Stimulated activated CD8-positive, alpha-beta memory T cell treated with anti-CD3 and anti-CD28 coated beads, Interleukin-4, amount 100 ng/mL, for 48 hours (primary cell): ENCODE measurements around the gene DNMBP.
"Not testable (repeated sequence)": the region's sequence is repeated elsewhere in the genome, so short reads cannot be mapped to it uniquely, and the experiment has no call there.

Source experiments
- DNase-seq: peaks from one replicate; pipeline ENCODE4 v3.0.0-alpha.2; 2020

Gene DNMBP

DNA sequence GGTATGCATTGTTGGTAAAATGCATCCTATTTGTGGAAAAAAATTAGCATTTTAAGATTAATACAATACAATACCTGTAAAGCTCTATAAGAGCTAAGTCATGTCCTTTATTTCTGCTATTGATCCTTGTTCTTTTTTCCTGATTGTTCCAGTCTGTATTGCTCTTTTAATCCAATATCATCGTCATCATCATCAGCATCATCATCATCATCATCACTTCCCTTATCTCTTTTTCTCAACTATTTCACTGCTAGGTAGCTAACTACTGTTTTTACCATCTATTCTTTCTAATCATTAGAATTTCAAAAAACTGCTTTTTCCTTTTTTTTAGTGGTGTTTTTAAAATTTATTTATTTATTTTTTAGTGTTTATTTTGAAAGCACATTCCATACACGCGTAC, 156.1 kb downstream of the DNMBP start:
- no peak for DNase-seq

DNA sequence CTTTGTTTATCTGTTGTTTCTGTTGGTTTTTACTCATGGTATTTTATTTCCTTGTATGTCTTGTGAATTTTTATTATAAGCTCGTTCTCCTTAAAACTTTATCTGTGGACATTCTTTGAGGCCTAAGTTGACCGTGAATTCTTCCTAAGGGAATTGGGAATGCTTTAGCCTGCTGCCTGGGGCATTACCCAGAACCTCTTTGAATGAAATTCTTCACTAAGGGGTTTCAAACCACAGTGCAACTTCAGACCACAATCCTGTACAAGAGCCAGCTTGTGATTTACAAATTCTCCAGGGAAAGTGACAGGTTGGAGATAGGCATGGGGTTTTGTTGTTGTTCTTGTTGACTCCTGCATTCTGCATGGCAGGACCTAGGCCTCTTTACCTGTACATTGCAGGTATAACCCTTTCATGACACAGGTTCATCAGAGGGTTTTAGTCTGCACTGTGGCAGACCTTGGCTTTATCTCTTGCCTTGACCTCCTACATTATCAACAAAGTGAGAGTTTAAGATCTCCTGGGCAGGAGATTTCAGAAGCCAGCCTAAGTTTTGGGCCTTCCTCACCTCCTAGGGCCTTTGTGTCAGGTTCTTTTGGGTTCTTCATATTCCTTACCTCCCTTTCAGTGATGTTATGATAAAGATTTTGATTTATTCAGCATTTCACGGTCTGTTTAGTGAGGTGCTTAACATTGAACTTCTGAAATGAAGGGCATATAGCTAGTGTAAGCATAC, 157.1 kb downstream of the DNMBP start:
- DNase-seq = no peak

DNA sequence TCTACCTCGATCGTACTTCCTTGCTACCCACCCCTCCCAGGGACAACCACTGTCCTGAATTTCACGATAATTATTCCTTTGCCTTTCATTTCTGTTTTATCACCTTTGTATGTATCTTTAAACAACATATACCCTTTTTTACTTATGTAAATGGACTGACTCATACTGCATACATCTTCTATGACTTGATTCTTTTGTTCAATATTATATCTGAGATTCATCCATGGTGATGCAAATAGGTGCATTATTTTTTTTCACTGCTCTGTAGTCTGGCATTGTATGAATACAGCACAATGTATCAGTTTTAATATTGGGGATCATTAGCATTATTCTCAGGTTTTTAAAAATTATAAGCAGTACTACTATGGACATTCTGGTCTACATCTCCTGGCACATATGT, 157.9 kb downstream of the DNMBP start:
- DNase-seq = no peak

DNA sequence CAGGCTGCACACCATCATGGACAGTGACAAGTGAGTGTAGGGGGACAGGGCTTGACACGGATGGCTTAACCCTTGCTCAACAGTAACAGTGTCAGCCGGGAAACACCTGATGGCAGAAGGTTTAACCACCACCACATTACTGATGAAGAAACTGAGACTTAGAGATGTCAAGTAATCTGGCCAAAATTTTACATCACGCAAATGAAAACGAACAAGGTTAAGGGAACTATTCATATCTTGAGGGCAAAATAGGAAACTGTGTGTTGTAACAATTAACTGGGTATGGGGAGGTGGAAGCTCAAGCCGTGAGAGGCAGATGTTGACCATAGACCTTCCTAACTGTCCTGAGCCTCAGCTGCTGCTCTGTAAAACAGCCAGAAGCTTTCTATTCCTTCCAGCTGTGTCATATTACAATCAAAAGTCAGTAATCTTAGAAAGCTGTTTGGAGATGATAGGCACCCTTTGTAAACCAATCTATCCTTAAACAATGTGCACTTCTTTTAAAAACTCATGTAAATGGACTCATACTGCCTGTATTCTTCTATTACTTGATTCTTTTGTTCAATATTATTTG, 158.9 kb downstream of the DNMBP start:
- no peak for DNase-seq

DNA sequence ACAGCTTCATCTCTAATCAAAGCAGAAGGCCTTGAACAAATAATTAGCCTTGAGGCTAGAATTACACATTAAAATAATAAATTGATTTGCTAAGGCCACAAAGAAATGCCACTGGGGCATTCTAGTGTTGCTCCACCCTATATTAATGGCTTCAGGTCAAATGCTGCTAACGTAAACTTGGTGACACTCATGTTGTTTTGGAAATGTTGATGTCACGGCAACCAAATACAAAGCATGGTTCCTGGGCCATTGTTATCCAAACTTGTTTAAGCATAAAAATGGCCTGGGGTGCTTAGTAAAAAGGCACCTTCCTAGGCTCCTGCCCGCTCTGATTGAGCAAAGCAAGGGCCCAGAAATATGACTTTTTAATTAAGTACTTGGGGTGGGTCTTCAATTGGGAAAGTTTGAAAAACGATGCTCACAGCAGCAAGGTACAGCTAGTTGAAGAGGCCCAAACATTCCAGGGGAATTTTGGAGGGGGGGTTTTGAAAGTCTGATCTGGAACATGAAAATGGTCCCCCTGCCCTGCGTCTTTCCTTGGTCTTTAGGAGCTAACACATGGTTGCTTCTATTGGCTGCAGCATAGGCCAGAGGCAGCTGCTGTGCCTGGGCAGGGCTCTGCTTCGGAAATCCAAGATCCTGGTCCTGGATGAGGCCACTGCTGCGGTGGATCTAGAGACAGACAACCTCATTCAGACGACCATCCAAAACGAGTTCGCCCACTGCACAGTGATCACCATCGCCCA, 159.6 kb downstream of the DNMBP start:
- no peak for DNase-seq

DNA sequence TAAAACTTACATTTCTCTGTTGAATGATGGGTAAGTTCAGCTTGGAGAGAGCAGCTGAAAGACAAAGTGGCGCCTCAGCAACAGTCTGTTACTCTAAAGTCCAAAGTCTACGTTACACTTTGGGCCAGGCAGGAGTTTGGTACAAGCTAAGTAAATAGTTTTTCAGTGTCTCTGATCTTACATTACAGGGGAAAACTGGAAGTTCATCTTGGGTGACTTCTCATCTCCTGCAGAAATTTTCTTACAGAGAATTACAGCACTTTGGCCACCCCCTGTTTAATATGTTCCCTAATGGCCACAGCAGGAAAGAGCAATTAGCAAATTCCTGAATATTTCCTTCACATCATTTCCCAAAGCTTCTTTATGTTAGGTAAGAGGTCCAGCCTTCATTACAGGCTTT, 160.2 kb downstream of the DNMBP start:
- no peak for DNase-seq

DNA sequence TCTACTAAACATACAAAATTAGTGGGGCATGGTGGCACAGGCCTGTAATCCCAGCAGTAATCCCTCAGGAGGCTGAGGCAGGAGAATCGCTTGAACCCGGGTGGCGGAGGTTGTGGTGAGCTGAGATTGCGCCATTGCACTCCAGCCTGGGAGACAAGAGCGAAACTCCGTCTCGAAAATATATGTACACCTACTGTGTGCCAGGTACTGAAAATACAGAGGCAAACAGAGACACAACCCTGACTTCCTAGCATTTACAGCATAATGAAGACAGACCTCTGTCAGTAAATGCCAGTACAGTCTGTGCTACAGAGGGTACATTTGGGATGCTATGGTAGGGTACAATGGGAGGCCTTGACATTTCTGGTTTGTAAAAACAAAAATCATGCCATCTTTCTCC, 160.7 kb downstream of the DNMBP start:
- no peak for DNase-seq

DNA sequence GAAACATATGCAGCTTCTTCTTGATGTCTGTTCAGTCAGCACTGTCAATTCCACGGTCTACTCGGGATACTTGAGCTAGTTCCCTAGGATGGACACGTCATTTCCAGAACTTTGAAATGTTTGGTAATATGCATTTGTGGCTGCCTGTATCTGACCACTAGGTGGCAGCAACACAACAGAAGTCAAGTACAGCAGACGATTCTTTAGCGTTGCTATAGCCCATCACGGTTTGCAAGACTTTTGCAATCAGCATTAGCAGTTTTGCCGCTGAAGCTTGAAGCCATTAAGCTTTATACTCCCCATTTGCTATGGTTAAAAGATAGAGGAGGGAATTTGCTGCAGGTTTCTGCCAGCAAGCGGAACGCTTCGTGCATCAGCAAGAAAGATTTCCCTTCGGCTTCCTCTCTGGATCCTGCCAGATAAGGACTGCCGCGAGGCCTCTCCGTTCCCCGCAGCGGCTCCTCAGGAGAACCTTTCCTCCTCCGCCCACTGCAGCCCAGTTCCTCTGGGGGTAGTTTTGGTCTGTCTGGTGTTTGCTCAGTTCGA, 163.8 kb downstream of the DNMBP start:
- DNase-seq = peak; percentile 71

DNA sequence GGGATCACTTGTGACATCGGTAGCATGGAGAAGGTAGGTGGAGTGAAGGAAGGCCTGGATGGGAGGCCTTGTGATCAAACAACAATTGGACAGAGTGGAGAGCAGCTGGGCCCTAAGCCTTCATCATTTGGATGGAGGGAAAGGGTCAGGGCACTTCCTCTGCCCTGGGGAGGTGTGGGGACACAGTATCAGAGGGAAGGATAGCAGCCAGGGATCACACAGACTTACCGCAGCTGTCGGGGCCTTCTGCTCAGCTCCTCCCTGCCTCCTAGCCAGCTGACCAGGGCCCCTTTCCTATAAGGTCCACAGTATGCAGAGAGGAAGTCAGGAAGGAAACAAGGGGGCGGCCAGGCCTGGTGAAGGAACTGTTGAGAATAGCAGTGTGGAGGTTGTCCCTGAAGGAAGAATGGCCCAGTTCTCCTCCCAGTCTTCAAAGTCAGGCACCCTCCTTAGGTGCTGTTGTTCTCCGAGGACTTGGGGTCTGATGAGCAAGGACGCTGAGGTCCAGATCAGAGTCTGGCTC, 165.3 kb downstream of the DNMBP start:
- no peak for DNase-seq

DNA sequence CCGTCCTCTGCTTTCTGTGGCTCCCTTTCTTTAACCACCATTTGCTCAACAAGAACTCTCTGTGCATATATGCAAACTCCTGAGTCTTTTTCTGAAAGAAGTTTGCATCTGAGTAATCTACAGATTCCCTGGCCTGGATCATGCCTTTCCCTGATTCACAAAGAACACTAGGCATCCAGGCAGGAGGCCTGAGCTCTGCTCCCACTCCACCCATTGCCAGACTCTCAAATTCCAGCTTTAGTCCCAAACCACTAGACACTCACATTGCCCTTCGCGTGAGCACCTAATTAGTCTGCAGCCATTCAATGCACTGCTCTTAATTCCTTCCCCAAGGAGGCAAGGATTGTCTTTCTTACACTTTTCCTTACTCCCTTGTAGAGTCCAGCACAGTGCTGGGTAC, 166.4 kb downstream of the DNMBP start:
- no peak for DNase-seq

DNA sequence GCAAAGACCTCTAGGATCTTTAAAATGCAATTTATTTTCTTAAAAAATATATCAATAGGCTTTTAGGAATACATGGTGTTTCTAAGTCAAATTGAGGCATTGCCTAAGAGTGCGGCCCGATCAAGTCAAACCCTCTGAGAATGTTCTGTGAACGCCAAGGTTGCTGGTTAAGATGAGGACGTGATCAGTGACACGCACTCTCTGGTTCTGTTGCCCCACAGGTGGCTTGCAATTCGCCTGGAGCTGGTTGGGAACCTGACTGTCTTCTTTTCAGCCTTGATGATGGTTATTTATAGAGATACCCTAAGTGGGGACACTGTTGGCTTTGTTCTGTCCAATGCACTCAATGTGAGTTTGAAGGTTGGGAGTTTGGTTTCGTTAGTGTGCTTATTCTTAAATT, 168.0 kb downstream of the DNMBP start:
- DNase-seq = no peak

DNA sequence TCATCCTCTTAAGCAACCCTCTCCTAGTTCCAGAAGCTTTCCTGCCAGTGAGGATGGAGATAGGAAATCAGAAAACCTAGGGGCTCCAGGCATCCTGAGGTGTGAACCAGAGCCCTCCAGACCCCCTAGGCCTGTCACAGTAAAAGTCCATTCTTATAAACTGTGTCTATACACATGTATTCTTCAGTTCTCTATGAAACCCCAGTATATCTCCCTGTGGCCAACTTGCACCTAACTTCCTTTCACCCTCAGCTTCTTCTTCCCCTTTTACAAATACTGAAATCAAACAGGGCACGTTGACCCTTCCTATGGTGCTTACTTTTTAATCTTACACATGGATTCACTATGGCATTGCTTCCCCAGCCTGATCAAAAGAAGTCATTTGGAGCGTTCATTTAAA, 168.9 kb downstream of the DNMBP start:
- DNase-seq = not testable (repeated sequence)

DNA sequence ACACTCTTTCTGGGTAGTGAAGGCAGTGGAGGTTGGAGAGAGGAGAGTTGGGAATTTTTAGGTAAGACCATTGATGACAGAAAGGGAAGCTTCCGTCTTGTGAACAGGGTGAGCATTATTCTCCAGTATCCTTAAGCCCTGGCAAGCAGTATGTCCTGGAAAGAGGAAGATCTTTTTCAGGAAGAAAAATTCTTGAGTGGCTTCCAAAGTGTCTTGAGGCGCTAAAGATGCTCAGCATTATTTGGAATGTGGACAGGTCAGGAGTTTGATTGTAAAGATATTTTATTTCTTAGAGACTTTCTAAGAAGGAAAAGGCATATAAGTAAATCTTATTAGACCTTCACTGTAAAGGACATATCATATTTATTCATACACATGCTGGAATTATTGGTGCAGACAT, 173.0 kb downstream of the DNMBP start:
- no peak for DNase-seq

DNA sequence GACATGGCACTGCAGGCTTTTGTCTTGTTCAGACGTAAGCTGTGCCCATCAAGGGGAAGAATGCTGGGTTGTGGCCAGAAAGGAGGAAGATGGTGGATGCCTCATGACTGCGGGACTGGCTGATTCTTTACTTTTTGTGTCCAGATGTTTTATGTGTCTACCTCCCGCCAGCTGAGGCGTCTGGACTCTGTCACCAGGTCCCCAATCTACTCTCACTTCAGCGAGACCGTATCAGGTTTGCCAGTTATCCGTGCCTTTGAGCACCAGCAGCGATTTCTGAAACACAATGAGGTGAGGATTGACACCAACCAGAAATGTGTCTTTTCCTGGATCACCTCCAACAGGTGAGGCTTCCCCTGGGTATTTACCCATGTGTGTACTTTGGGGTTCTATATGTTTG, 173.8 kb downstream of the DNMBP start:
- no peak for DNase-seq

DNA sequence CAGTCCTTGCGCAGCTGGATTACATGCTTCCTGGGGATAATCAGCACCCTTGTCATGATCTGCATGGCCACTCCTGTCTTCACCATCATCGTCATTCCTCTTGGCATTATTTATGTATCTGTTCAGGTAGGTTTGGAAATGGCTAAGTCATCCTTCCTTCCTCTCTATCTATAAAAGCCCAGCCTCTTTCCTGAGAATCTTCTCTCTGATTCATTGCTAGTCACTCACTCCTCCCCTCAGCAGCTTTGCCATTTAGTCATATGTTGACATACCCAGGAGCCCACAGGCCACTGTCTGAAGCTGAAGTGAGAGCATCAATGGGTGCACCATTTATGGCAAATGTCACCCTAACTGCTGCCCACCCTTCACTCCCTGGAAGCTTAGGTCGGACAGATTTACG, 175.3 kb downstream of the DNMBP start:
- DNase-seq = no peak

DNA sequence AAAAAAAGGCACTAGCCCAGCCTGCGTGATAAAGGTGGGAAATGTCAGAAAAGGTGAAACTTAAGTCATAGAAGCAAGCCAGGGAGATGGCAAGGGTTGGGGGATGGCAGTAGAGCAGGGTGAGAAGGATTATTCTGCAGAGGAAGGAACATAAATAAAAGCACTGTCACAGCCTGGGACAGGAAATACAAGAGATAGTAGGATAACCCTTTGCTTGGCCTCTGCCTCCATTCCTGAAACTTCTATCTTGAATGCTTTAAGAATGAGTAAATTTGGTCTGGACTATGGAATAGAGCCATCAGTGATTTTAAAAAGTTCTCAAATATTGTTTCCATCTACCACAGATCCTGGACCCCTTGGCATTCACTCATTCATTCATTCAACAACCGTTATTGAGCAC, 177.3 kb downstream of the DNMBP start:
- DNase-seq = no peak

DNA sequence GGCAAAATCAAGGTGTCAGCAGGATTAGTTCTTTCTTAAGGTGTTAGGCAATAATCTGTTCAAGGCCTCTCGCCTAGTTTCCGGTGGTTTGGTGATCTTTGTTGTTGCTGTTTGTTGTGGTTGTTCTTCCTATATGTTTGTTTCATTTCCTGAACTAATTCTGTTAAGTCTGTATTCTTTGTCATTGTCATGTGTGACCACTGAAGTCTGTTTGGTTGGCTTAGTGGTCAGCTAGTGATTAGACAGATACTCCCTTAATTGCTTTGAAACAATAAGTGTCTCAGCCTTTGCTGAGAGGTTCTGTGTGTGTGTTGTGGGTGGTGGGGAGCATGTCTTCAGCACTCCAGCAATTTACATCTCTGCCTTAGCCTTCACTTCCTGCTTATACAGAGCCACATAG, 181.3 kb downstream of the DNMBP start:
- DNase-seq = no peak

DNA sequence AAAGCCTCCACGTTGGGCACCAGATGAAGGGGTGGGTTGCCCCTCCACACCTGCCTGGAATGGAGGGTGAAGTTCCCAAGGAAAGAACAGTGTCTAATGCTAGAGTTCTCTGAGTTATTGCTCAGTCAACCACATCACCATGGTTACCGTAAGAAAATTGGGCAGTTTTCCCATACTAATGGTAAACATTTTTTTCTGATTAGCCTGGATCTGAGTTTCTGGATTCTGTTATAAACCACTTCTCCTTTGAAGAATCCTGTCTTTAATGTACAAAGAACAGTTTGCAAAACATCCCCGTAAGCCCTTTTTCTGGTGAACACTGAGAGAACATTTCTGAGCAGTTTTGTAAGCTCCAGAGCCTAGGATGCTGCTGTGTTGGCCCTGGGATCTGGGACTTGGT, 181.8 kb downstream of the DNMBP start:
- no peak for DNase-seq
